Skeletal muscle tissue (tissue), 4 donors: Measurements from ENCODE around the gene KLHL42. TPM values are rescaled to one million over a fixed set of nuclear protein-coding genes. Genes with fewer than 3 reads are reported as not detected.

ENCODE experiments used
- H3K27ac ChIP-seq: one replicate; pipeline ENCODE4 v1.7.0; 2013; ENCODE audit warnings: mild to moderate bottlenecking, low read depth, low read length, inconsistent platforms
- H3K27me3 ChIP-seq, 3 donors: one replicate each; pipeline ENCODE4 v1.7.0; 2013; ENCODE audit warnings: low read length in 3 of 3; ENCODE audit not compliant: control insufficient read depth in 3 of 3, insufficient read depth in 3 of 3
- H3K36me3 ChIP-seq, 3 donors: one replicate each; pipeline ENCODE4 v1.7.0; 2013; ENCODE audit warnings: low read length in 3 of 3; ENCODE audit not compliant: control insufficient read depth in 3 of 3, insufficient read depth in 3 of 3
- H3K4me1 ChIP-seq, 3 donors: one replicate each; pipeline ENCODE4 v1.7.0; 2013; ENCODE audit warnings: low read length in 3 of 3, mild to moderate bottlenecking in 3 of 3; ENCODE audit not compliant: control insufficient read depth in 3 of 3, insufficient read depth in 3 of 3
- H3K4me3 ChIP-seq, 3 donors: one replicate each; pipeline ENCODE4 v1.7.0; 2013; ENCODE audit warnings: low read length in 3 of 3
- H3K9ac ChIP-seq, 3 donors: one replicate each; pipeline ENCODE4 v1.7.0; 2013; ENCODE audit warnings: low read length in 3 of 3, mild to moderate bottlenecking in 3 of 3, moderate library complexity in 2 of 3, low read depth in 1 of 3
- H3K9me3 ChIP-seq, 3 donors: one replicate each; pipeline ENCODE4 v1.7.0; 2013; ENCODE audit warnings: low read length in 3 of 3; ENCODE audit not compliant: control insufficient read depth in 3 of 3
- total RNA-seq: library from RNA; depleted of rRNA; stranded (reverse); fragments of >200 nt; gene quantifications from one replicate; pipeline ENCODE4 v1.2.3, GENCODE V29; 2014
- donor health status: Osteomylitis.

KLHL42 gene
- total RNA-seq, 1 donor from 2014 or later, result 13.6 TPM

DNA sequence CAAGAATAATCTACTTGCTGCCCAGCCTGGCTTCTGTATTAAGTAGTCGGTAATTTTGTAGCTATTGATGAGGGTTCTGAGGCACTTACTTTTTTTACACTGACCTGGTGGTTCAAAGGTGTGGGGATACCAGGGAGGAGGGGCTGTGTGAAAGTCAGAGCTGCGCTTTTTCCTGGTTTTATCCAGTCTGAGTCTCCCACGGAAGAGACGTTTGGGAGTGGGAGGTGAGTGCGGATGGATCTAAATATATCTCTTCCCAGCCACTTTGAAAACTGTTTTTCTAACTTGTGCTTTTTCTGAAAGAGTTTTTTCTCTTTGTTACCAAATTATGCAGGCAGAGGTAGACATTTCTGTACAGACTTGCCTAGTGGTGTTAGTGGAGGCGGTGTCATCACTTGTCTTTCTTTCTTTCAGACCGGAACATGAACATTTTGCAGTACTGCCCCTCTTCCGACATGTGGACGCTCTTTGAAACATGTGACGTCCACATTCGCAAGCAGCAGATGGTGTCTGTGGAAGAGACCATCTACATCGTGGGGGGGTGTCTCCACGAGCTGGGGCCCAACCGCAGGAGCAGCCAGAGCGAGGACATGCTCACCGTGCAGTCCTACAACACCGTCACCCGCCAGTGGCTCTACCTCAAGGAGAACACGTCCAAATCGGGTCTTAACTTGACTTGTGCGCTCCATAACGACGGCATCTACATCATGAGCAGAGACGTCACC is 17.4 kb downstream of the KLHL42 start:
- H3K36me3 ChIP-seq, result peaks cover 11 to 49% (median 14%) of the 10 kb centered on the region in 3 donors

DNA sequence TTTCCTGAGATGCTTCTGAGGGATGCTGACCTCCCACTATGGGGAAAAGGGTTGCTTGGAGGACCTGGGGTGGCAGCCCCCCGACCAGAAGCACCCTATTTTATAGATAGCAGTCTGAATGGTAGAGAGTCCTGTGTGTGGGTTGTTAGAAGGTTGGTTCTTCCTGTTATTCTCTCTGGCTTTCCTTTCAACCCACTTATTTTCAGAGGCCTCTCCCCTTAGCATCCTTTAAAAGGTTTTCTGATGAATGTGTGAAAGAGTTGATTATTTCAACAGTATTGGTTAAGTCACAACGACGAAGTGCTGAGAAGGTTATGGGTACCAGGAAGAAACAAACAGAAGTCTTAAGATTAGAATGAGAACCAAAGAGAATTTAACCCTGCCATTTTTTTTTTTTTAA is 20.8 kb downstream of the KLHL42 start:
- Histone ChIP-seq H3K9ac (no peak overlapping the region), H3K36me3 (peaks cover 10 to 29% (median 11%) of the 10 kb centered on the region in 3 donors), H3K4me3 (no peak overlapping the region), H3K4me1 (no peaks in the 10 kb centered on the region), H3K27me3 (no peaks in the 10 kb centered on the region), H3K9me3 (no peaks in the 10 kb centered on the region), H3K27ac (no peak overlapping the region)

More for the DNA sequence above, 17.4 kb downstream of the KLHL42 start:
- H3K27ac ChIP-seq, result no peak overlapping the region
- no peaks in the 10 kb centered on the region for H3K9me3 ChIP-seq
- H3K27me3 ChIP-seq, result no peaks in the 10 kb centered on the region
- no peak overlapping the region for H3K4me3 ChIP-seq
- no peak overlapping the region for H3K9ac ChIP-seq
- no peaks in the 10 kb centered on the region for H3K4me1 ChIP-seq

DNA sequence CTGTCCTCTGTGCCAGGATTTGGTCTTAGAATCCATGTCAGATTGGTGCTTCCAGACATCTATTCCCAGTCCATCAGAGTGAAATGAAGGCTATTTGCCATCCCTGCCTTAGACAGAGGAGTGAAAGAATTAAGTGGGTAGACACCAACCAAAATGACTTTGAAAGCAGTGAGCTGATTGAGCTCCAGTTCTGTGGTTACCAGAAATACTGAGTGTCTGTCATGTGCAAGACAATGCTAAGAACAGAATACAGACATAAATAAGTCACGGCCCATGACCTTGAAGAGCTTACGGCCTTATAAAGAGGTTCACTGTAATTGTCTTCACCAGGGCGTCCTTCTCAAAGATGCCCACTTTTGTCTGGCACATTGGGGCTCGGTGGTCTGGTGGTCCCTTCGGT is 21.6 kb downstream of the KLHL42 start:
- H3K4me3 ChIP-seq, result no peak overlapping the region
- H3K27ac ChIP-seq, result no peak overlapping the region
- no peaks in the 10 kb centered on the region for H3K27me3 ChIP-seq
- no peaks in the 10 kb centered on the region for H3K4me1 ChIP-seq
- peaks cover 10 to 25% (median 11%) of the 10 kb centered on the region in 3 donors for H3K36me3 ChIP-seq
- H3K9me3 ChIP-seq, result no peaks in the 10 kb centered on the region
- H3K9ac ChIP-seq, result no peak overlapping the region

DNA sequence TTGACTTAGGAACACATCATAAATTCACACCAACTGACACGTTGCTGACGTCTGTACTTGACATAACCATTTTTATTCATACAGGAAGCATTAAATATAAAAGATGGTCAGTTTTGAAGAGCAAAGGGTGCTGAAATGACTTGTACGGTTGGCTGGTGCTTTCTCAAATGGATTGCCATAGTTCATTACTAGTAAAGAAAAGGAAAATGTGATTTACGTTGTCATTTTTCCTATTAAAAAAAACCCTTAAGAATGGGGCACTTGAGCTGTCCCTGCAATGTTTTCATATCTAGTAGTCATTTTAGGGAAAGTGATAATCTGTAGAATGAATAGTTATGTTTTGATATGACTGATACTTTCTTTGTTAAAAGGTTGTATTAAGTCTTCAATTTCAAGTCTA is 22.5 kb downstream of the KLHL42 start:
- Histone ChIP-seq H3K9ac (no peak overlapping the region), H3K9me3 (no peaks in the 10 kb centered on the region), H3K27ac (no peak overlapping the region), H3K4me1 (no peaks in the 10 kb centered on the region), H3K36me3 (peaks cover 5 to 19% (median 6%) of the 10 kb centered on the region in 3 donors), H3K27me3 (no peaks in the 10 kb centered on the region), H3K4me3 (no peak overlapping the region)

DNA sequence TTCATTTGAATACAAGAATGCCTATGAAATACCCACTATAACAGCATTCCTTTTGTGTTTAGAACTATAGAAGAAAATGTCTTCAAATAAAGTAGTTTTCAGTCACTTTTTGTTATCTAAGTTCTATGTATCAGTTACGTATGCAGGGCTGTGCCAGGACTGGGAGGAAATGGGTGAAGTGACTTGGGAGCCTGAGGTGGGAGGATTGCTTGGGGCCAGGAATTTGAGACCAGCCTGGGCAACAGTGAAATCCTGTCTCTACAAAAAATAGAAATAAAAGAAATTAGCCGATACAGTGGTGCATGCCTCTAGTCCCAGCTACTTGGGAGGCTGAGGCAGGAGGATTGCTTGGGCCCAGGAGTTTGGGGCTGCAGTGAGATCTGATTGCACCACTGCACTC is 22.9 kb downstream of the KLHL42 start:
- Histone ChIP-seq H3K9me3 (no peaks in the 10 kb centered on the region), H3K27ac (no peak overlapping the region), H3K27me3 (no peaks in the 10 kb centered on the region), H3K36me3 (peaks cover under 1 to 14% (median 2%) of the 10 kb centered on the region in 3 donors), H3K4me3 (no peak overlapping the region), H3K9ac (no peak overlapping the region), H3K4me1 (no peaks in the 10 kb centered on the region)

DNA sequence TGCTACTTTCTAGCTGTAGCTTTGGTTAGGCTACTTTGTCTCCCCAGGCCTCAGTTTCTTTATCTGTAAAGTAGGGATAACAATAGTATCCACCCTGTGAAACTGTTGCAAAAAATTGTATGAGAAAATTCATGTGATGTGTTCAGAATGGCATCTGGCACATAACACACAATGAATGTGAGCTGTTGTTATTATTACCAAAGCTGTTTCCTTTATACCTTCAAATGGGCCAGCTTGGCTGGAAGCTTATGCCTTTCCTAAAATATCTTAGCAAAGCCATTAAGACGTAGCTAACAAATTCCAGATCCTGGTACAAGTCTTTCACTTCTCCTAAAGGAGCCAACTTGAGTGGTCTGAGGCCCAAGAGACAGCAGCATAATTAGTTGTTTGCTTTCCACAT is 25.2 kb downstream of the KLHL42 start:
- Histone ChIP-seq H3K27me3 (peaks cover 0 to 2% (median 0%) of the 10 kb centered on the region in 3 donors), H3K9me3 (no peaks in the 10 kb centered on the region), H3K4me1 (no peaks in the 10 kb centered on the region), H3K36me3 (peaks cover 0 to 2% (median 0%) of the 10 kb centered on the region in 3 donors), H3K27ac (no peak overlapping the region), H3K4me3 (no peak overlapping the region), H3K9ac (no peak overlapping the region)

DNA sequence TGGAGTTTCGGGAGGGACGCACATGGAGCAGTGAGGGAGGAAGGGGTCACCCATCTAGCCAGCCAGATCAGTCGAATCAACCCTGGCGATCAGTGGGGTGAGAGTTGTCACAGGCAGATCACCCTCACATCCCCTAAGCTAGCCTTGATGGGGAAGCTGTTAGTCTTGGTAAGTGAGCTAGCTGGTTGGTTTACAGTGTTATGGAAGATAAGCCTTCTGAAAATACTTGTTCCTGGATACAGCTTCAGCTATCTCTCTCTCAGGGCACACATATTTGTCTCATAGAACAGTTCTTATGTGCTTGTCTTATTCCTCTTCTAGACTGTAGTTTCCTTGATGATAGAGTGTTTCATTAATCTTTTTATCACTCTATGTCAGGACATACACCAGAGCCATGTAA is 26.2 kb downstream of the KLHL42 start:
- H3K9me3 ChIP-seq, result no peaks in the 10 kb centered on the region
- H3K4me3 ChIP-seq, result no peak overlapping the region
- no peak overlapping the region for H3K9ac ChIP-seq
- peaks cover 0 to 2% (median 0%) of the 10 kb centered on the region in 3 donors for H3K27me3 ChIP-seq
- no peak overlapping the region for H3K27ac ChIP-seq
- H3K4me1 ChIP-seq, result no peaks in the 10 kb centered on the region
- peaks cover 0 to under 1% (median 0%) of the 10 kb centered on the region in 3 donors for H3K36me3 ChIP-seq

DNA sequence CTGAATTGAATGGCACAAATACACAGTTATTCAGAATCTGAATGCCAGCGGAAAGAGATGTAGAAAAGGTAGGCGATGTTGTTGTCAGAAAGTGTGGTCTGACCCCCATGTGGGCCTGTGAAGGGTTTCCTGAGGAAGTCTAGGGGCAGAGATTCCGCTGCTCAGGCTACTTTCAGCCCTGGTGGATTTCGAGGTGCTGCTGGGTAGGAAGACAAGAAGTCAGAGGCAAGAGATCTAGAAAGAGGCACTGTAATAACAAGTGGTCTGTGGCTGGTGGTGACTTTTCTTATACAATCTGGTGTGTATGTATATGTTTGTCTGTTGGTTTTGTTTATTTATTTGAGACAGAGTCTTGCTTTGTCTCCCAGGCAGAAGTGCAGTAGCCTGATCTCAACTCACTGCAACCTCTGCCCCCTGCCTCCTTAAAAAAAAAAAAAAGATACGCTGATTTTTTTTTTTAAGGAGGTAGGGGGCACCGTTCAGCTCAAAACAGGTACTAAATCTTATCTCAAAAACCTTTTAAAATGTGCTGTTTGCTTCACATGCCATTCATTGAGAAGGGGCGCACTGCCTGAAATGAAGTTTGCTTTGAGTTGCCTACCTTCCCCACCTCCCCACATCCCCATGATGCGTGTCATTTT is 27.1 kb downstream of the KLHL42 start:
- no peak overlapping the region for H3K9ac ChIP-seq
- no peak overlapping the region for H3K4me3 ChIP-seq
- H3K27me3 ChIP-seq, result peaks cover 0 to 2% (median 0%) of the 10 kb centered on the region in 3 donors
- no peaks in the 10 kb centered on the region for H3K9me3 ChIP-seq
- no peaks in the 10 kb centered on the region for H3K4me1 ChIP-seq
- H3K27ac ChIP-seq, result no peak overlapping the region
- no peaks in the 10 kb centered on the region for H3K36me3 ChIP-seq

DNA sequence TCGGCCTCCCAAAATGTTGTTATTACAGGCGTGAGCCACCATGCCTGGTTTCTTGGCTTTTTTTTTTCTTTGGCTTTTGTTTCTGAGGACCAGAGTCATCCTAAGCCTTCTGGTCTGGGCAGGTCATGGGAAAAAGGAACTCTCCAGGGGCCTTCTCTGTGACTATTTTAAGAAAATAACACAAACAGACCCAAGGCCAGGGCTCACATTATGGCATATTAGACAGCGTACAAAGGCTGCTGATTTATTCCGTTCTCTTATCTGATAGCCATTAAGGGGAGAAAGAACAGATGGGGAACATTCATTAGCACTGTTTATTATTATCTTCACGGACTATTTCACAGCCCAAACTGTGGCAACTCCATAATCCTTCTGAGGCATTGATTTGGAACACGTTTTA is 28.8 kb downstream of the KLHL42 start:
- Histone ChIP-seq H3K27me3 (peaks cover 0 to 2% (median 0%) of the 10 kb centered on the region in 3 donors), H3K9ac (no peak overlapping the region), H3K4me1 (no peaks in the 10 kb centered on the region), H3K36me3 (no peaks in the 10 kb centered on the region), H3K27ac (no peak overlapping the region), H3K4me3 (no peak overlapping the region), H3K9me3 (no peaks in the 10 kb centered on the region)

DNA sequence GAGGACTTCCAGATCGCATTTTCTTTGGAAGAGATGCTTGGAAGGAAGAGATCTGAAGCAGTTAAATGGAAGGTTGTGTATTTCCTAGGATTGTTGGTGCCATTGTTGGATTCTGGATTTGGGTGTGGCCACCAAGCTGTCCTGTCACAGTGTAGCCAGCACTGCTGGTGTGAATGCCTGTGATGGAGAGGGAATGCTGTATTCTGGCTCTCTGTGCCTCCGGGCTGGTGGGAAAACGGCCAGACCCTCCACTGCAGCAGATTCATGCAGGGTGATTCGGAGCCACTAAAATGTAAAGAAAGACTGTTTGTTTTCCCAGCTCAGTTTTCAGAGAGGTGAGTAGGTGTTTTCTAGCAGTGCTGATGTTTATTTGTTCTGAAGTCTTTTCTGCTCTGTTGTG is 30.7 kb downstream of the KLHL42 start:
- H3K4me1 ChIP-seq, result no peaks in the 10 kb centered on the region
- H3K9ac ChIP-seq, result no peak overlapping the region
- no peaks in the 10 kb centered on the region for H3K36me3 ChIP-seq
- H3K27me3 ChIP-seq, result peaks cover 0 to 2% (median 0%) of the 10 kb centered on the region in 3 donors
- no peaks in the 10 kb centered on the region for H3K9me3 ChIP-seq
- H3K27ac ChIP-seq, result no peak overlapping the region
- no peak overlapping the region for H3K4me3 ChIP-seq
